HG02973 (cell line): Measurements from ENCODE around the gene NUFIP2.
"Not testable (repeated sequence)": the region's sequence is repeated elsewhere in the genome, so short reads cannot be mapped to it uniquely, and the experiment has no call there.

ENCODE experiments used
- ATAC-seq: cut with Tn5 transposase; IDR thresholded peaks from one replicate; pipeline ENCODE4 v1.9.1; 2021; ENCODE audit warnings: moderate library complexity; ENCODE audit not compliant: unreplicated experiment

NUFIP2 gene

DNA sequence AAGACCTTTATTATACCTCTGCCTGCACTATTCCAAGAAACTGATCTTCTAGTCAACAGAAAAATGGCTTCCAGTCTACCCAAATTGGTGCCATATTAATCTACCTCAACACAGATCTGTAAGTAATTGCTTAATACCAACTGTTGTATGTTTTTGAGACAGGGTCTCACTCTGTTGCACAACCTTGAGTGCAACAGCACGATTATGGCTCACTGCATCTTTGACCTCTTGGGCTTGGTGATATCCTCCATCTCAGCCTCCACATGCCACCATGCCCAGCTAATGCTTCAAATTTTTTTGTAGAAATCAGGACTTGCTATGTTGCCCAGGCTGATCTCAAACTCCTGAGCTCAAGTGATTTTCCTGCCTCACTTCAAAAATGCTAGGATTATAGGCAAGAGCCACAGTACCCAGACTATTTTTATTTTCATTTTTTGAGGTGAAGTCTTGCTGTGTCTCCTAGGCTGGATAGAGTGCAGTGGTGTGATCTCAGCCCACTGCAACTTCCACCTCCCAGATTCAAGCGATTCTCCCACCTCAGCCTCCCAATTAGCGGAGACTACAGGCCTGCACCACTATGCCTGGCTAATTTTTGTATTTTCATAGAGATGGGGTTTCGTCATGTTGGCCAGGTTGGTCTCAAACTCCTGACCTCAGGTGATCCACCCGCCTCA, 14.4 kb downstream of the NUFIP2 start:
- no peak for ATAC-seq

- ATAC-seq = no peak
Observed at GRCh38 chr17:29278692-29279091, 15.3 kb downstream of the NUFIP2 start.

- ATAC-seq = no peak
Observed at GRCh38 chr17:29273924-29274323, 20.0 kb downstream of the NUFIP2 start.

GRCh38 chr17:29271980-29272379, 22.0 kb downstream of the NUFIP2 start:
- not testable (repeated sequence) for ATAC-seq

DNA sequence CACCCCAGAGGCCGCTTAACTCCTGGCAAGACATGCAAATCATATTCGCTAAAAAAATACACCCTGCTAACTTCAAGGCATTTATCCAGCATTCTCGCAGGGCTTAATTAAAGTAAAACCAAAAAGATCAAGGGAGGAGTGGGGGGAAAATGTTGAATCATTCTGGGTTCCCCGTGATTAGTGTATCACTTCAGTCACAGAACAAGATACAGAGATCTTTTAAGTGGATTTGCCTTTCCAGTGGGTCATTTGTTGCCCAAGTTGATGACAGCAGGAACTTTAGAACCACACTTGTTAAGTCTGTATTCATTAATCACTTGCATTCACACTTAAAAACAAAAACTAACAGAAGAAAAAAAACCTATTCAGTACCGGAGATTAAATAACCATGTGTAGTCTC, 30.0 kb downstream of the NUFIP2 start:
- no peak for ATAC-seq

GRCh38 chr17:29257756-29258155, 36.2 kb downstream of the NUFIP2 start:
- no peak for ATAC-seq

DNA sequence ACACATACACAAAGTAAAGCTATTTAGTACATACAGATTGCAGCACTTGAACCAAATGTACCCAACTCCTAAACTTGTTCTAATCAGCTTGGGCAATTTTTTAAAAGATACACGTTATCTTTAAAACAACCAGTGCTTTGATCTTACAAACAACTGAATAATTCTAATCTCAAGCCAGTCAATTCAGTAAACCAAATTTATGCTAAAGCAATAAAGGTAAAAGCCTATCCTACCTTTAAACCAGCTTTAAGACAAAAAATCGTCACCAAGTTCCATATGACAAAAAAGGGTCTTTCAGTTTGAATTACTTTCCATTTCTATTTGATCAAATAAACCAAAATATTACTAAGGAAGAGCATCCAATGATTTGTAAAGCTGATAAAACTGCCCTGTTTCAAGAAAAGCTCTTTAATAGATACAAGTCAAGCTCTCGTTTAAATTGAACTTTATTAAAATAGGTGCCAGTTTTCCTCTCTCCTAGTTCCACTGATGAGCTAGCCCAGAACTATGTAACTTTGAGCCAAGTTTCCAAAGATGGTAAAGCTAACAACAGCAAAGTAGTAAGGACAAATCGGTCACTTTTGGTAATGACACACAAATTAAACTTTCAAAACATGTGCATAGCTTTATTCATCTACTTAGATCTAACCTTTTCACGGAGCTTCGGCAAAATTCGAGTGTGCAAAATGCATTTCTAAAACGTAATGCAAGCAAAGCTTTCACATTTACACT, 37.0 kb downstream of the NUFIP2 start:
- no peak for ATAC-seq

DNA sequence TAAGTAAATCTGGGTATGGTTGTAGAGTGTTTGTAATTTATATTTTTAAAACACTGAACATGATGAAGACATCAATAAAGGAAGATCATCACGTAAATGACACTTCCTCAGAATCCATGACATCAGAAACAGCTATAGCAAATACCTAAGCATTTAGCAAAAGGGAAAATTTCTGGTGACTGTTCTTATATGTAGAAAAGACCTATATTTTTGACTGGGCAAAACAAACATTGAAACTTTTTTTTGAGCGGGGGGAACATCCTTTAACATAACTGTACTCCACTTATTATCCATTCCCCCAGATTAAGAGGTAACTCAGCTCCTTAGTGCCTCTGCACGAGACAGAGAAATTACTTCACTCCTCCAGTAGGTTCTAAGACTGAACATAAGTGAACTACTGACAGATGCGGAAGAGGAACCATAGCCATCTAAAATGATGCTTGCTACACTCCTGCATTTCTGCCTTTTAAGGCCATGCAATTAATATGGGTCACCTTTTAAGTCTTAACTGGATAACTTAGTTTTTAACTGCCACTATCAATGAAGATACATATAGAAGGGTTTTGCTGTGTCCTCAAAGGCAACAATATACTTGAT, 37.9 kb downstream of the NUFIP2 start:
- ATAC-seq = no peak

- no peak for ATAC-seq
Observed at GRCh38 chr17:29253037-29253436, 40.9 kb downstream of the NUFIP2 start.

DNA sequence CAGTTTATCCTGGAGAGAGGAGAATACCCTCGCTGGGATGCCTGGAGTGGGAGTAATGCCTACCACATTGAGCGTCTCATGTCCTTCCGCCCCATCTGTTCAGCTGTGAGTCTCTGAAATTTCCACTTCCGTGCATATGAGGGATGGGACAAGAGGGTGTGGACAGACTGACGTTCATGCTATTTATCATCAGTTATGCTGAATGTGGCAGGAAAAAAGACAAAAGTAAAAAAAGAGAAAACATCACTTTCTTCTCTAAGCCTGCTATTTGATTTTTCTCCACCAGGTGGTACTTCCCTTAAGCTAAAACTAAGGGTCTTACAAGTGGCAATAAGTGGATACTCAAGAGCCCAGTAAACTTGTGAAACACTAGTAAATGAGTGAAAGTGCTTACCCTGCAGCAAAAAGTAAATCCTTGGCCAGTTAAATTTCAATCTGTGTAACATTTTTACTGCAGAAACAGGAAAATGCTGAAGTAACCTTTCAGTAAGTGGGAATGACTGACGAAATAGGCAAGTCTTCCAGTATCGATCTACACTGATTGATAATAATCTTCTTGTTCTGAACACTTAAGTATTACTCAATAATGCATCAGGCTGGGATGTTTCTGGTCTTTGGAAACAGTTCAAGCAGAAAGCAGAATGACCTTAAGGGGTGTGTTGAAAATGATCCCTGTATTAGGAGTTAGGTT, 41.7 kb downstream of the NUFIP2 start:
- no peak for ATAC-seq

DNA sequence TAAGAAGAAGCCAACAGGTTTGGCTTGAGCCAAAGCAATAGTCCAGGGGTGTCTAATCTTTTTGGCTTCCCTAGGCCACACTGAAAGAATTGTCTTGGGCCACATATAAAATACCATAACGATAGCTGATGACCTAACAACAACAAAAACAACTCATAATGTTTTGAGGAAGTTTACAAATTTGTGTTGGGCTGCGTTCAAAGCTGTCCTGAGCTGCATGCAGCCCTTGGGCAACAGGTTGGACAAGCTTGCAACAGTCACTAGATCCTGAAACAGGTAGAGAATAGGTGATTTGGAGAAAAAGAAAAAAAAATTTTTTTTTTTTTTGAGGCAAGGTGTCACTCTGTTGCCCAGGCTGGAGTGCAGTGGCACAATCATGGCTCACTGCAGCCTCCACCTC, 42.8 kb downstream of the NUFIP2 start:
- no peak for ATAC-seq

GRCh38 chr17:29250666-29251065, 43.3 kb downstream of the NUFIP2 start:
- ATAC-seq = no peak

- no peak for ATAC-seq
Observed at GRCh38 chr17:29248845-29249244, 45.1 kb downstream of the NUFIP2 start.

- no peak for ATAC-seq
Observed at GRCh38 chr17:29247219-29247618, 46.7 kb downstream of the NUFIP2 start.

DNA sequence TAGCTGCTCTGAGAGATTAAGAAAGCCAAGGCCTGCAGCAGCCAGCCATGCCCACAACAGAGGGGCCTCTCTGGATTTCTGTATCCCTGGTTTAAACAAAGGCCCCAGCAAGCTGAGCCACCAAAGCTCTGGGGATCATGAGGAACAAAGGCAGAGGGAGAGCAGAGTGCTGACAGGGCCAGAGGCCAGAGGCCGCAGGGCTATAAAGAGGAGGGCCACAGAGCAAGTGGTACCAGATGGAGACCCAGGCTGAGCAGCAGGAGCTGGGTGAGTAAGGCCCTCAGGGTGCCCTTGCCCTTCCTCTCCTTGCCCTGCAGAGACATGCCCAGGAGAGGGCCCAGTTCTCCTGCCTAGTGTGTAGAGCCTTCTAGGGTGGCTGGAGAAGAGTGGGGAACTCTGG, 47.3 kb downstream of the NUFIP2 start, which contains the start of gene CRYBA1:
Gene CRYBA1, plus strand, starts transcription at position 232 of the 400 bp plus-strand sequence. Its CDS starts 5 bp downstream, at position 237.
- no peak for ATAC-seq

GRCh38 chr17:29245401-29245800, 48.5 kb downstream of the NUFIP2 start:
- ATAC-seq = no peak

DNA sequence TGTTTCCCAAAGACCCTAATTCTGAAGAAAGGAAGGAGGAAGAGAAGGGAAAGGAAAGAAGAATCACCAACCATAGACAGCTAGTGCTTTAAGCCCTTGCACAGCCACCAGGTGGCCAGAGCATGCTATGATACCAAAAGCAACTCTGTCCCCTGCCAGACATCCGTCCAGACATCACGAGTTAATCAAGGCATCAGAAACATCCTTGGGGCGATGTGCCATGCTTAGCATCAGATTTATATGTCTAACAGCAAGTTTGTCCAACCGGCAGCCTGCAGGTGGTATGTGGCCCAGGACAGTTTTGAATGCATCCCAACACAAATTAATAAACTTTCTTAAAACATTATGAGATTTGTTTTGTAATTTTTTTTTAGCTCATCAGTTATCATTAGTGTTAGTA, 50.2 kb downstream of the NUFIP2 start:
- no peak for ATAC-seq

- ATAC-seq = no peak
Observed at GRCh38 chr17:29242790-29243189, 51.2 kb downstream of the NUFIP2 start.

GRCh38 chr17:29242051-29242450, 51.9 kb downstream of the NUFIP2 start:
- ATAC-seq = no peak

GRCh38 chr17:29240968-29241963, 52.7 kb downstream of the NUFIP2 start:
- no peak for ATAC-seq
